A204.1 (cell line): Measurements from ENCODE around the gene LRP3.

ENCODE experiments used
- FAIRE-seq: peaks from 2 replicates; lab custom pipeline; 2012; peaks lifted over from hg19 to GRCh38; lab: Jason Lieb, UNC

The LRP3 gene

DNA sequence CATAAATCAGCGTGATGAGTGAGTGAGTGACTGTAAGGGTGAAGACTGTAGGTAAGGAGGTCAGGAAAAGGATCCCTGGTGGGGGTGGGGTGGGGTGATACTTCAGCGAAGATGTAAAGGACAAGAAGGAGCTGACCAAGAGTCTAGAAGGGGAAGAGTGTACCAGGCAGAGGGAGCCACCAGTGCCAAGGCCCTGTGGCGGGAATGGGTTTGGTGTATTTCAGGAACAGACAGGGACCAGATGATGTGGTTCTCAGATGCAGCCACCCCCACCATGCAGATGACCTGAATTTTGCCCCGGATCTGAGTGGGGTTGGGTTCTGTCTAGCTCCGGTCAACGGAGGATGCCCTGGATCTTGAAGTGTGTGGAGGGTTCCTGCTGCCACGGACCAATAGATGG is 61.7 kb downstream of the LRP3 start:
- FAIRE-seq, result no peak

DNA sequence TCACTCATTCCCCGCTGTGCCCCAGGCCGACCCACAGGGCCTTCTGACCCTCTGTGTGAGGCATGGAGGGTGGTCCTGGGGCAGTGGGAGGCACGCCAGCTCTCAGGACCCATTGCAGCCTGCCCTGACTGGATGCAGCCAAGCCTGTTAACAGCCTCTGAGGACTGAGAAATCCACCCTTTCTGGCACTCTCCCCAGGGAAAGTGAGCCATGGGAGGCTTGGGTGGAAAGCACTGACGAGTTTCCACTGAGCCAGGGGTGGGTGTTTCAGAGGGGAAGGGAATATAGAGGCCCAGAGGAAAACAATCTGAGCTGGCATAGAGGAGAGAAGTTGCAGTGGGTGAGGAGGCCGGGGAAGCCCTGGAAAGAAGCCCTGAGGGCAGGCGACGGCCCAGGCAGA is 62.1 kb downstream of the LRP3 start:
- FAIRE-seq, result no peak

GRCh38 chr19:33257828-33258227 is 63.7 kb downstream of the LRP3 start:
- no peak for FAIRE-seq
